GM12892 (cell line): ENCODE results near the gene CAMTA1.
"Not testable (repeated sequence)": the region's sequence is repeated elsewhere in the genome, so short reads cannot be mapped to it uniquely, and the experiment has no call there.

Experiments
- POLR2A ChIP-seq: IDR thresholded peaks from 2 replicates; pipeline ENCODE4 v1.6.1; 2011; ENCODE audit warnings: low read depth, low read length, control low read depth
- POLR2AphosphoS5 ChIP-seq: IDR thresholded peaks from 2 replicates; pipeline ENCODE4 v1.6.1; 2011; ENCODE audit warnings: low read depth, low read length, control low read depth

GRCh38 chr1:7417618-7418017 is 632.4 kb downstream of the CAMTA1 start:
- TF ChIP-seq POLR2AphosphoS5, POLR2A: not testable (repeated sequence)
